ENCODE results near the gene DRD4. TPM values are rescaled to one million over a fixed set of nuclear protein-coding genes. Genes with fewer than 3 reads are reported as not detected.

The DRD4 gene
- total RNA-seq, 1 experiment from 2014 or later: 0.11 TPM

GRCh38 chr11:617199-617911 is 19.7 kb upstream of the DRD4 start:
- DNase-seq (no peak), ATAC-seq (no peak)
- H3K36me3 ChIP-seq (ENCODE audit: low read depth, low read length): peaks cover 9% of the 10 kb centered on the region; the same call in 1 of the 2 replicates
- peaks cover 14% of the 10 kb centered on the region for H4K20me1 ChIP-seq (ENCODE audit: low read length)
- intact Hi-C loops (cut with micrococcal nuclease): loop anchor here (10.0 kb wide), 1 partner anchor 53 kb away; the partner anchor contains the start of genes LMNTD2 and RASSF7
- no peak overlapping the region for H3K4me3 ChIP-seq (ENCODE audit: low read length)
- no peak overlapping the region for H3K9ac ChIP-seq (ENCODE audit: low read length)
- peaks cover 6% of the 10 kb centered on the region for H3F3A ChIP-seq (ENCODE audit: low read length, unreplicated experiment)
- H3K4me1 ChIP-seq (ENCODE audit: insufficient read depth, low read length): peaks cover 28% of the 10 kb centered on the region
- ChIA-PET POLR2A (ENCODE audit: unreplicated experiment) (no interaction called here), CTCF (no interaction called here)
- H3K9me3 ChIP-seq (ENCODE audit: low read length): no peaks in the 10 kb centered on the region
- no peaks in the 10 kb centered on the region for H3K9me2 ChIP-seq (replicated peaks; ENCODE audit: low read length)
- H3K4me2 ChIP-seq (ENCODE audit: low read length): no peak overlapping the region
- no peak overlapping the region for H2AFZ ChIP-seq (ENCODE audit: low read length)
- no peak overlapping the region for H3K27ac ChIP-seq (ENCODE audit: low read length)
- no peaks in the 10 kb centered on the region for H3K27me3 ChIP-seq (ENCODE audit: low read length)
- peaks cover 8% of the 10 kb centered on the region; the same call in 1 of the 2 replicates for H3K79me2 ChIP-seq (ENCODE audit: low read length)
- TF ChIP-seq EZH2 (IDR thresholded peaks at IDR 0.05; ENCODE audit: low read length, unreplicated experiment) (no peak), EZH2phosphoT487 (IDR thresholded peaks at IDR 0.05; ENCODE audit: borderline replicate concordance, low read length) (no peak), CTCF (conservative IDR thresholded peaks at IDR 0.05; ENCODE audit: low read depth, low read length) (no peak)
- BruUV-seq (replicated peaks): no TSS peak

- Histone ChIP-seq H4K20me1 (ENCODE audit: low read length) (peaks cover 6% of the 10 kb centered on the region), H3K4me2 (ENCODE audit: low read length) (no peak overlapping the region), H3K9me2 (replicated peaks; ENCODE audit: low read length) (no peaks in the 10 kb centered on the region), H3F3A (ENCODE audit: low read length, unreplicated experiment) (no peaks in the 10 kb centered on the region), H3K79me2 (ENCODE audit: low read length) (peaks cover 8% of the 10 kb centered on the region; the same call in 1 of the 2 replicates), H2AFZ (ENCODE audit: low read length) (no peak overlapping the region), H3K4me1 (ENCODE audit: insufficient read depth, low read length) (peaks cover 25% of the 10 kb centered on the region), H3K9ac (ENCODE audit: low read length) (no peak overlapping the region), H3K4me3 (ENCODE audit: low read length) (no peak overlapping the region), H3K27me3 (ENCODE audit: low read length) (no peaks in the 10 kb centered on the region), H3K36me3 (ENCODE audit: low read depth, low read length) (peaks cover 3% of the 10 kb centered on the region; the same call in 1 of the 2 replicates), H3K9me3 (ENCODE audit: low read length) (no peaks in the 10 kb centered on the region), H3K27ac (ENCODE audit: low read length) (no peak overlapping the region)
- ChIA-PET CTCF (no interaction called here), POLR2A (ENCODE audit: unreplicated experiment) (no interaction called here)
- DNase-seq (no peak), ATAC-seq (no peak)
- no TSS peak for BruUV-seq (replicated peaks)
- TF ChIP-seq EZH2 (IDR thresholded peaks at IDR 0.05; ENCODE audit: low read length, unreplicated experiment) (no peak), EZH2phosphoT487 (IDR thresholded peaks at IDR 0.05; ENCODE audit: borderline replicate concordance, low read length) (no peak), CTCF (conservative IDR thresholded peaks at IDR 0.05; ENCODE audit: low read depth, low read length) (no peak)
- intact Hi-C loops (cut with micrococcal nuclease): loop anchor here (10.0 kb wide), 1 partner anchor 53 kb away; the partner anchor contains the start of genes LMNTD2 and RASSF7
Observed at GRCh38 chr11:617912-618682, 19.0 kb upstream of the DRD4 start.
